ENCODE data around the gene ABCD1. TPM values are rescaled to one million over a fixed set of nuclear protein-coding genes. Genes with fewer than 3 reads are reported as not detected.

ABCD1 gene
- total and polyA plus RNA-seq, 10 of the 15 experiments (the other 5 are each of a cell fraction or from before 2014, with no cell fraction given): 0.13 to 6.5 (median 1.4) TPM

- TF ChIP-seq BACH1 (IDR thresholded peaks at IDR 0.05; ENCODE audit: borderline replicate concordance) (no peak), BRCA1 (IDR thresholded peaks at IDR 0.05; ENCODE audit: low read depth, low read length) (no peak), BCL3 (IDR thresholded peaks at IDR 0.05; ENCODE audit: borderline replicate concordance, insufficient read depth, low read depth, low read length, poor library complexity, severe bottlenecking) (no peak), EED (IDR thresholded peaks at IDR 0.05; ENCODE audit: low read depth) (no peak), MYB (IDR thresholded peaks at IDR 0.05; ENCODE audit: borderline replicate concordance, low read depth, low read length) (no peak), SIN3A (IDR thresholded peaks at IDR 0.05; ENCODE audit: low read depth, low read length) (no peak), MAX (IDR thresholded peaks at IDR 0.05; ENCODE audit: low read depth, low read length) (no peak), SIX5 (IDR thresholded peaks at IDR 0.05; ENCODE audit: low read depth, low read length, severe bottlenecking) (no peak)
These were observed 37.9 kb upstream of the ABCD1 start (continued) for GRCh38 chrX:153686711-153687110.

GRCh38 chrX:153687121-153688039 is 37.3 kb upstream of the ABCD1 start, which contains the start of gene SLC6A8:
Gene SLC6A8 (plus strand): TSS chrX:153687926. CDS start chrX:153688575, 649 bp downstream.
- Histone ChIP-seq H3K27me3 (replicated peaks in 1 of 2; ENCODE audit: control insufficient read depth in 2 of 2, insufficient read depth in 2 of 2, low read length in 1 of 2) (no peaks in the 10 kb centered on the region), H3K4me3 (no peak within 1 kb of the TSS), H3K4me1 (ENCODE audit: control insufficient read depth, insufficient read depth, low read length) (no peaks in the 10 kb centered on the region), H3K9me3 (replicated peaks; ENCODE audit: control insufficient read depth, insufficient read depth, low read length) (no peaks in the 10 kb centered on the region; the same call in 2 of the 3 replicates), H4K20me1 (ENCODE audit: control insufficient read depth, insufficient read depth) (no peaks in the 10 kb centered on the region), H3K4me2 (ENCODE audit: control insufficient read depth, insufficient read depth) (no peak within 1 kb of the TSS), H3K27ac (ENCODE audit: control insufficient read depth, insufficient read depth) (no peak within 1 kb of the TSS), H3K36me3 (ENCODE audit: control insufficient read depth in 2 of 2, insufficient read depth in 2 of 2, low read length in 1 of 2) (no peaks in the 10 kb centered on the region), H3K79me2 (ENCODE audit: control insufficient read depth, insufficient read depth, low read length) (no peaks in the 10 kb centered on the region), H3K9ac (ENCODE audit: control insufficient read depth, insufficient read depth, low read length) (no peak within 1 kb of the TSS), H2AFZ (ENCODE audit: control insufficient read depth, low read depth, low read length) (no peak within 1 kb of the TSS)
- peak; percentile 65 for ATAC-seq
- no peak for FAIRE-seq
- DNase-seq (ENCODE audit: low read depth, low spot score): no peak
- in situ Hi-C loops (cut with MboI) (no loop called here), intact Hi-C loops (cut with micrococcal nuclease; ENCODE audit: unreplicated experiment) (no loop called here)
- ChIA-PET POLR2A (no interaction called here), SMC1A (ENCODE audit: uncharacterized antibody, unreplicated experiment) (no interaction called here), CTCF (interaction anchor here (1.4 to 1.6 kb wide), 2 partner anchors 35 to 76 kb away, joined by 3 read pairs; partner anchors contain the start of gene PLXNB3), RAD21 (ENCODE audit: unreplicated experiment) (interaction anchor here (1.0 to 1.5 kb wide), 4 partner anchors 36 to 238 kb away, joined by 3 to 4 read pairs (median 3); partner anchors contain the start of genes BCAP31, IDH3G and SSR4)
- whole genome bisulfite sequencing (ENCODE audit: insufficient coverage, insufficient replicate concordance, low lambda C conversion rate, missing lambda C conversion rate): 33% methylated on average over 12 of the region's 66 CpGs
- BruUV-seq (replicated peaks): no TSS peak
- no peak for TF ChIP-seq MTA3 (IDR thresholded peaks at IDR 0.05; ENCODE audit: borderline replicate concordance, low read length)
- TF ChIP-seq FOS (IDR thresholded peaks at IDR 0.05; ENCODE audit: borderline replicate concordance, extremely low read depth, insufficient read length): no peak
- no peak for TF ChIP-seq BRCA1 (IDR thresholded peaks at IDR 0.05; ENCODE audit: low read depth, low read length)
- TF ChIP-seq E2F8 (IDR thresholded peaks at IDR 0.05; ENCODE audit: low read depth, partially characterized antibody): no peak
- peak in 2 of 3 experiments; percentile 28 to 41; a peak in 3 of 6 replicates for TF ChIP-seq CTCF (IDR thresholded peaks at IDR 0.05 in 2 of 3, conservative IDR thresholded peaks at IDR 0.05 in 1 of 3; ENCODE audit: control insufficient read depth in 2 of 3, extremely low read depth in 1 of 3, insufficient read depth in 1 of 3, low read depth in 3 of 3, low read length in 3 of 3)
- no peak for TF ChIP-seq SMARCA5 (IDR thresholded peaks at IDR 0.05)
- peak; percentile 18; the same call in 1 of the 2 replicates for TF ChIP-seq SMC3 (IDR thresholded peaks at IDR 0.05; ENCODE audit: borderline replicate concordance, low read length)
- no peak for TF ChIP-seq HDAC6 (IDR thresholded peaks at IDR 0.05; ENCODE audit: unreplicated experiment)
